Liver (tissue), 3 donors: ENCODE results near the gene ZSCAN21.

ENCODE experiments used
- ATF3 ChIP-seq: IDR thresholded peaks from 2 replicates; pipeline ENCODE4 v1.6.1; 2016; ENCODE audit warnings: antibody characterized with exemption
- CTCF ChIP-seq: fragments of 150-350 bp; IDR thresholded peaks from 2 replicates; pipeline ENCODE4 v1.5.1; 2017; ENCODE audit warnings: improper control_type of control experiment, low read depth, low read length; ENCODE audit not compliant: missing input control
- EGR1 ChIP-seq, 2 donors: IDR thresholded peaks; 2 replicates each; pipeline ENCODE4 v1.6.1; 2016 to 2018; ENCODE audit warnings: antibody characterized with exemption in 2 of 2, low read depth in 2 of 2
- FOXA2 ChIP-seq: IDR thresholded peaks from 2 replicates; pipeline ENCODE4 v1.6.1; 2016; ENCODE audit warnings: antibody characterized with exemption
- GABPA ChIP-seq, 2 donors: IDR thresholded peaks in 1 of 2; conservative IDR thresholded peaks in 1 of 2; 2 replicates each; pipeline ENCODE4 v1.6.1; 2016; ENCODE audit warnings: antibody characterized with exemption in 2 of 2, mild to moderate bottlenecking in 1 of 2, moderate library complexity in 1 of 2
- JUND ChIP-seq, 2 donors: IDR thresholded peaks; 2 replicates each; pipeline ENCODE4 v1.6.1; 2016; ENCODE audit warnings: antibody characterized with exemption in 2 of 2
- NR2F2 ChIP-seq: IDR thresholded peaks from 2 replicates; pipeline ENCODE4 v1.6.1; 2016; ENCODE audit warnings: antibody characterized with exemption
- RAD21 ChIP-seq, 2 donors: IDR thresholded peaks; 2 replicates each; pipeline ENCODE4 v1.6.1; 2016; ENCODE audit warnings: antibody characterized with exemption in 2 of 2, mild to moderate bottlenecking in 2 of 2
- REST ChIP-seq: IDR thresholded peaks from 2 replicates; pipeline ENCODE4 v1.6.1; 2016; ENCODE audit warnings: antibody characterized with exemption, mild to moderate bottlenecking
- SP1 ChIP-seq: IDR thresholded peaks from 2 replicates; pipeline ENCODE4 v1.6.1; 2018; ENCODE audit warnings: antibody characterized with exemption, mild to moderate bottlenecking
- ZBTB33 ChIP-seq: IDR thresholded peaks from 2 replicates; pipeline ENCODE4 v1.6.1; 2016; ENCODE audit warnings: antibody characterized with exemption
- donor health status: healthy.
- donor health status: healthy.

- no peak for TF ChIP-seq CTCF
- TF ChIP-seq GABPA (IDR thresholded peaks at IDR 0.05 in 1 of 2, conservative IDR thresholded peaks at IDR 0.05 in 1 of 2), result no peak
- no peak for TF ChIP-seq FOXA2
- TF ChIP-seq JUND (IDR thresholded peaks at IDR 0.05), result peak; percentile 17 to 31
- TF ChIP-seq EGR1 (IDR thresholded peaks at IDR 0.05; ENCODE audit: low read depth in 2 of 2), result no peak
- TF ChIP-seq NR2F2, result peak; percentile 69
- no peak for TF ChIP-seq ATF3
- TF ChIP-seq ZBTB33, result no peak
- peak; percentile 27 for TF ChIP-seq SP1
- no peak for TF ChIP-seq RAD21 (IDR thresholded peaks at IDR 0.05)
- TF ChIP-seq REST, result peak; percentile 15
Observed at GRCh38 chr7:100087055-100087750, 37.6 kb downstream of the ZSCAN21 start.
